NOMO-1 treated with dmso at 0.1 percent for 144 hours (cell line): ENCODE measurements around the gene C16orf74.

Experiments
- DNase-seq: peaks from one replicate; lab custom pipeline; 2025; ENCODE audit not compliant: unreplicated experiment; lab: John Stamatoyannopoulos, UW

C16orf74 gene

GRCh38 chr16:85720302-85720637 lies 30.6 kb downstream of the C16orf74 start:
- no peak for DNase-seq

GRCh38 chr16:85719605-85720301 lies 31.1 kb downstream of the C16orf74 start:
- DNase-seq, result no peak

GRCh38 chr16:85718682-85719081 lies 32.2 kb downstream of the C16orf74 start:
- no peak for DNase-seq

GRCh38 chr16:85718153-85718477 lies 32.8 kb downstream of the C16orf74 start:
- DNase-seq, result no peak

DNA sequence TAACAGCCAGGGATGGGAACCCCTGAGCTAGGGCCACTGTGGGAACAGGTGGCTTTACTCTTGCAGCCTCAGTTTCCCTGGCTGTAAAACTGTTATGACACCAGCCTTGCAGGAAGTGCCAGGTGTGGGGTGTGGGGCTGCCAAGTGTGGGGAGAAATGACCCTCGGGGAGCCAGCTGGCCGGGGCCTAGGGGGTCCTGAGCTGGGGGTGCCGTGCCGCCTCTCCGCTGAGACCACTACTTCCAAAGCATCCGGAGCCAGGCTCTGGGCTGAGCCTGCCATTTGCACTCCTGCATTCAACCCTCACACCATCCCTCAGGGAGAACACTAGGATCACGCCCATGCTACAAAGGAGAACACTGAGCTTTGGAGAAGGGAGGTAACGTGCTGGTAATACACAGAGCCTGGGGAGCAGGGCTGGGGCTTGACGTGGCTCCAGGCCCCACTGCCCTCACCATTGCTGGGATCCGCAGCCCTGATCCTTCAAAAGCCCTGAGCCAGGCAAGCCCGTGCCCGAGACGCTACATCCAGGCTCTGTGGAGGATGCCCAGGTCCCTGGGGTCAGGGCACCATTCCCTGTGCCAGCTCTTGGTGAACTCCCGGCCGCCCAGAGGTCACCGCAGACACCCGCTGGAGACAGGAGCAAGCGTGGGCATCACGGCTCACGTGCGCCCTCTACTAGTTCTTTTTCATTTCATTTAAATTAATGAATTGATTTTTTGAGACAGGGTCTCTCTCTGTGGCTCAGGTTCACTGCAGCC lies 33.3 kb downstream of the C16orf74 start:
- peak; percentile 22 for DNase-seq

DNA sequence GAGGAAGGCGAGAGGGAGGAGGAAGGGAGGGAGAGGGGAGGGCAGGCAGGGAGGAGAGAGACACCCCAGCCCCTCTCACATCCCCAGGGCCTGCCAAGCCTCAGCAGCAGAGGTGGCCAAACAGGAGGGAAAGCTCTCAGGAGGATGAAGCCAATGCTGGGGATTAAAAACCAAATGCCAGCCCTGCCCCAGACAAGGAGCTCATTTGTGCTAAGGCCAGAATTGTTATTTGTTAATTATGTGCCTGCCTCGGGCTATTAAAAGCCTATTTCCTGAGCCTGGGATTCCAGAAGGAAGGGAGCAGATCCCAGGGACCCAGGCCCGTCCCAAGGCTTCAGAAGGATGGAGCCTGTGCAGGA lies 34.2 kb downstream of the C16orf74 start:
- DNase-seq, result no peak

GRCh38 chr16:85716022-85716679 lies 34.7 kb downstream of the C16orf74 start:
- no peak for DNase-seq

DNA sequence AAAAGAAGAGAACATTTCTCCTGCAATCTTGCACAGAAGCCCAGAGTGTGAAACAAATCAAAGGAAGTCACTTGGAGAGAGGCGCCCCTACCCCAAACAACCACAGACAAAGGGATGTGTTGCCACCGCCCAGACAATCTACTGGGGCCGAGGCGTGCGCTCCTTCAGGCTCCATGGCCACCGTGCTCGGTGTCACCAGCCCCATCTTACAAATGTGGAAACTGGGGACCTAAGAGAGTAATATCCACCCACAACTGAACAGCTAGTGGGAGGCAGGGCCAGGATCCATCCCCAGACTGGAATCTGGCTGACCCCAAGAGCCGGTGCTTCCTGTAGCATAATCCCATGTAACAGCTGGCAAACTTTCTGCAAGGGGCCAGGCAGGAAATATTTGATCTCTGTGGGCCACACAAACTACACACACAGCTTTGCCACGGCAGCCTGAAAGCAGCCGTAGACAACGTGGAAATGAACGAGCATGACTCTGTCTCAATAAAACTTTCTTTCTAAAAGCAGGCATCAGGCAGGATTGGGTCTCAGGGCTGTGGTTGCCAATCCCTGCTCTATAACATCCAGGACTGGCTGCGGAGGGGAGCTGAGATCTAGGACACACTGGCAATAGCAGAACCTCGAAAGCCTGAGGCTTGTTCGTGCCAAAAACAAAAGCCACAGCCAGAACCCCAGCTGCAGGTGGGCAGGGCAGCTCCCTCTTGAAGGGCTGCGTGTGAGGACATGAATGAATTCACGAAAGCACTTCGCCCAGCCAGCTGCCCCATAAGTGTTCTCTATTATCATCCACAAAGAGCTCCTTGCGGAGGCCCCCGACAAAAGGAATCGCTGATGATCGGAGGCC lies 35.5 kb downstream of the C16orf74 start:
- no peak for DNase-seq

DNA sequence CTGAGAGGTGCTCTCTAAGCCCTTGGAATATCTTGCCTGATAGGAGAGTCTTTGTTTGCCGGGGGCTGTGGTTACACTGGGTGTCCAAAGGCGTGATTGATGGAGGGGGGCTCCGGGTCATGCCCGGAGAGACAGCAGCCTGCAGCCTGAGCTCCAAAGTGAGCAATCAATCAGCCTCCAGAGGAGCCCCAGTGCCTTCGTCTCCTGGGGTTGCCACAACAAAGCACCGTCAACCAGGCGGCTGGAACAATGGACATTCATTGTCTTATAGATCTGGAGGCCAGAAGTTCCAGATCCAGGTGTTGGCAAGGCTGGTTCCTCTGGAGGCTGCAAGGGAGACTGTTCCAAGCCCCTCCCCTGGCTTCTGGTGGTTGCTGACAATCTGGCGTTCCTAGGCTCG lies 38.1 kb downstream of the C16orf74 start:
- DNase-seq, result no peak

DNA sequence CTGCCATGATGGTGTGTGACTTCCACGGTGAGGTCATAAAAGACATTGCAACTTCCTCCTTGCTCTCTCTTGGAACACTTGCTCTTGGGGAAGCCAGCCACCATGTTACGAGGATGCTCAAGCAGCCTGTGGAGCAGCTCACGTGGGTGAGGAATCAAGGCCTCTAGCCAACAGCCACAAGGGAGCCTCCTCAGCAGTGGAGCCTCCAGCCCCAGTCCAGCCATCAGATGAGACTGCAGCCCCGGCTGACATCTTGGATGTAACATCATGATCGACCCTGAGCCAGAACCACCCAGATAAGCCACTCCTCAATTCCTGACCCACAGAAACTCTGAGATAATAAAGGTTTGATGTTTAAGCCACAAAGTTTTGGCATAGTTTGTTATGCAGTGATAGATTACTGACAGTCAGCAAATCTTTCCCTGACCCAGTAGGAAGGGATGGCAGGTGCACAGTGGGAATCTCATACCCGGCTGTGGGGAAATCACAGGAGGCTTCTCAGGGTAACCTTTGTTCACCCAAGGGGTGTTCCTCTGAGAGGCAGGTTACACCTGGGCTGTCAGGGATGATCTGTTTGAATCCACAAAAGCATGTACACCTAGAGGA lies 38.8 kb downstream of the C16orf74 start:
- DNase-seq, result no peak

DNA sequence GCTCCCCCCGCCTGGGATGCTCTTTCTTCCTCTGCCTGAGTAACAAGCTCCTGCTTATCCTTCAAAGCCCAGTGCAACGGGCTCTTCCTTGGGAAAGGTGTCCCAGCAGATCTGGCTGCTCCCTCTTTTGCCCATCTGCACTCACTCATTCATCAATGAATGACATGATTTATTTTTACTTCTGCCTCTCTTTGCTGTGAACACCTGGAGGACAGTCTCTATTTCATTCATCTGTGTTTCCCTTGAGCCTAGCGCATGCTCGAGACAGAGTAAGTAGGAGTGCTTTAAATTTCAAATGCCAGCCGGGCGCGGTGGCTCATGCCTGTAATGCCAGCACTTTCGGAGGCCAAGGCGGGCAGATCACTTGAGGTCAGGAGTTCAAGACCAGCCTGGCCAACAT lies 40.2 kb downstream of the C16orf74 start:
- no peak for DNase-seq

DNA sequence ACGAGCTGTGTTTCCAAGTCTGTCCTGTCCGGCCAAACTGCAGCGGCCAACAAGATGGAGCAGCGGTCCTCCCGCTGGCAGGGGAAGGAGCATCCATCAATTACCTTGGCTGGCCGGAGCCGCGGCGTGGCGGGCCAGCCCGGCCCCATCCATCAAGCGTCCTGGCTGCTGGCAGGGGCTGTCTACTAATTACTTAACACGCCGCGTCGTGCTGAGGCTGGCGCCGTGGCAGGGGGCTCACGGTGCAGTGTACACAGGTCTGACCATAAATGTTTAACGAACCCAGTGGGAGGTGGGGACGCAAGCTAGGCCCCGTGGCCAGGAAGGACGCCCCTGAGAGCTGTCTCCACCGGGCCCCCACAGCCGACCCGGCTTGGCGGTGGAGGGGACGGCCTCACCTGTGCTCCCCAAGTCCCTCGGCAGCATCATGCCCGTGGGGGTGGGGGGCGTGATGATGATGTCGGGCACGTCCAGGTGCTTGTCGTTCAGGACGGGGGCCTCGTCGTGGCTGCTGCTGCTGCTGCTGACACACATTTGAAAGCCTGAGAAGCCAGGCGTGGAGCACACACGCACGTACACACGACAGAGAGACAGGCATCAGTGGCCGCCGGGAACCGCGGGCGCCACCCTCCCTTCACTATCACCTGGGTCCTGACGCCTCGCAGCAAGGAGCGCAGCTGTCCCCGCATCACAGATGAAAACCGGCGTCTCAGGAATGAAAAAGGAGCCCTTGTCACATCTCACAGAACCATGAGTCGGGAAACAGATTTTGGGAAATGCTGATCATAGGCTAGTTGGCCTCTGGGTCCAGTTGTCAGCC lies 40.9 kb downstream of the C16orf74 start:
- no peak for DNase-seq

GRCh38 chr16:85708338-85708737 lies 42.6 kb downstream of the C16orf74 start:
- no peak for DNase-seq

GRCh38 chr16:85707528-85708095 lies 43.3 kb downstream of the C16orf74 start:
- DNase-seq, result no peak

DNA sequence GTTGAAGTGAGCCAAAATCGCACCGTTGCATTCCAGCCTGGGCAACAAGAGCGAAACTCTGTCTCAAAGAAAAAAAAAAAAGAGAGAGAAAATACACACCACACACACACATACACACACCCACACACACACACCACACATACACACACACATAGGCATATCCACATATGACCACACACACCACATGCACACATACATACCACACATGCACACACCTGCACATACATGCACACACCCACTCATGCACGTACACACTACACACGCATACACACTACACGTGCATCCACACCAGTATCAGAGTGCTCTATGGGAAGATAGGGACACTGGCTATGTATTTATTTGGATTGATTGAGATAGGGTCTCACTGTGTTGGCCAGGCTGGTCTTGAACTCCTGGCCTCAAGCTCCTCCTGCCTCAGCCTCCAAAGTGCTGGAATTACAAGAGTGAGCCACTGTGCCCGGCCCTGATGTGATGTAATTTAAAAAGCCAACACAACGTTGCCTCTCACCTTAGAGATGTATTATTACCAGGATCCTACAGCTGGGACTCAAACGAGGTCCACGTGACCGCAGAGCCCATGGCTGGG lies 44.4 kb downstream of the C16orf74 start:
- DNase-seq, result no peak

DNA sequence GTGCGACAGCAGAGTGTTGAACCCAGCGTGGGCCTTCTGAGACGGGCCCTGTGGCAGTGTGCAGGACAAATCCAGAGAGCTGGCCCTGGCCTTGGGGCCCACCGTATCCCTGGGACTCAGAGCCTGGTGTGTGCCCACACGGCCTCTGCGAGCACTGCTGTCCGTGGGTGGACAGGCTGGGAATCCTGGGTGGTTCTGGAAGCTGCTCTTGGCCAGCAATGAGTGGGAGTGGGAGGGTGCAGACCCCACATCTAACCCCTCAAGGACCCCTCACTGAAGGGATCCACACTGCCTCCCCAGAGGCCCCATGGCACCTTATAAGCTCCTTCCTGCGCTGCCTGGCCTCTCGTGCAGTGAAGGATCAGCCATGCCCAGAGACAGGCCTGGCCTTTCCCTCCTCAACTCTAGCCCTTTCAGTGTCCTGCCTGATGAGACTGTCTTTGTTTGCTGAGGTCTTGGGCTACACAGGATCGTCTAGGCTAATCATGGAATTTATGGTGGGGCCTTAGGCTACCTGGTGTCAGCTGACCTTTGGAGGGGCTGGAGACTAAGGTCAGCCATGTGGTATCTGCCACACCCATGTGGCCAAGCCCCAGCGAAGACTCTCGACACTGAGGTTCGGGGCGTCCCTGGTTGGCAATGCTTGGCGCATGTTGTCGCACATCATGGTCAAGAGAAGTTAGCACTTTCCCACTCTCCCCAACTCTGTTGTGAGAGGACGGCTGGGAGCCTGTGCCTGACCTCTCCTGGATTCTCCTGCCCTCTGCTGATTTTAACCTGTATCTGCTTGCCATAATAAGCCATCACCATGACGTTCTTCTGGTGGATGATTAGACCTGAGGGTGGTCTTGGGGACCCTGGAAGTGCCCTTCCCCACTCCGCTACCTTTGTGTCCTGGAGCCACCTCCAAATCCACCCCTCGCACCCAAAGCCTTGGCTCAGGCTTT lies 45.7 kb downstream of the C16orf74 start:
- no peak for DNase-seq

- no peak for DNase-seq
Observed at GRCh38 chr16:85704011-85704410, 46.9 kb downstream of the C16orf74 start.

DNA sequence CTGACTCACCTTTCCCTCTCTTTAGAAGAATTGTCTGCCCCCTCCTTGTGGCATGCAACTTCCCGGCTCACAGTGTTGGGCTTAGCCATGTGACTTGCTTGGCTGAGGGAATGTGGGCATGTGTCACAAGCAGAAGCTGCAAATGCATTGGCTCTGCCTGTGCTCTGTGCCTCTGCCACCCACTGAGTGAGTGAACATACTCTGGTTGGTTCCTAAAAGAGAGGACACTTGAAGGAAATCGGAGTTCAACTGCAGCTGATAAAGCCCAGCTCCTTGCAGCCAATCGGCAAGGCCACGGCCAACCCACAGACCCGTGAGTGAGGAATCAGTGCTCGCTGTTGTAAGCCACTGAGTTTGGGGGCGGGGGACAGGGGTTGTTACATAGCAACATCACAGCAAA lies 51.3 kb downstream of the C16orf74 start:
- DNase-seq, result no peak
